A673 (cell line): ENCODE data around the gene RAB11FIP4.

ENCODE experiments used
- EZH2 ChIP-seq: fragments of 200-600 bp; sonication (generic); IDR thresholded peaks from 2 replicates; pipeline ENCODE4 v1.6.1; 2017; ENCODE audit warnings: borderline replicate concordance, low read depth, mild to moderate bottlenecking, mixed read lengths, antibody characterized with exemption, low read length; ENCODE audit not compliant: poor library complexity, severe bottlenecking
- TF ChIP-seq, protein P1 (sequence below): fragments of 300-800, 200-600 bp; sonication (generic); conservative IDR thresholded peaks from 2 replicates; pipeline ENCODE4 v1.5.1; 2017; ENCODE audit warnings: low read depth, mild to moderate bottlenecking, antibody characterized with exemption, low read length, moderate library complexity, mixed read lengths

DNA sequence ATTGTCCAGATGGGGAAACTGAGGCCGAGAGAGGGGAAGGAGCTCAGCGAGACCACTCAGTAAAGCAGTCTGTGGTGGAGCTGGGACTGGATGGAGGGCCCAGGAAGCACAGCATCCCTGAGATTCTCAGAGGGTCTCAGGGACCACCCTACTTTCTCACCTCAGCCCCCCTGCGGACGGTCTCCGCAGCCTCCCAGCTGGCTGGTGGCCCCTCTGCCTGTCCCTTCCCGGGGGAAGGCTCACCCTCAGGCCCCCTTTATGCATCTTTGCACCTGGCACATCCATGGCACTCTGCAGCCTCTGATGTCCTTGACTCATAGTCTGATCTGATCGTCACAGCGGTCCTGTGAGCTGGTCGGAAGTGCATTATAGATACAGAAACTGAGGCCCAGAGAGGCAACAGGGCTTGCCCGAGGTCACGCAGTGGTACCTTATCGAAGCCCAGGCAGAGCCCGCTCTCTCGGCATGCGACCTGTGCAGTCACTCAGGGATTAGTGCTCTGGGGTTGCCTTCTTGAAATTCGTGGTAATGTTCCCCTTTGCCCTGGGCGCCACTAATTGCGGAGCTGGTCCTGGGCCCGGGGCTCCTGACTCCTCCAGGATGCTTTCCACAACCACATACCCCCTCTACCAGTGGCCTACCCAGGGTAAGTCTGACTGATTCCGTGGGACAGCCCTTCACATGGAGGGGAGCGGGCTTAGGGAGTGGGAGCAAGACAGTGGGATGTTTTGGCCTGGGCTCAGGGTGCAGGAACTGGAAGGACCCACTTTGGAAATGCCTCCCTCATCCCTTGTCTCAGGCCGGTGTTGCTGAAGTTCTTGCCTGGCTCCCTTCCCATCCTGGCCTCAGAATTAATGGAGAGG, 24.4 kb downstream of the RAB11FIP4 start:
- TF ChIP-seq, protein P1, sequence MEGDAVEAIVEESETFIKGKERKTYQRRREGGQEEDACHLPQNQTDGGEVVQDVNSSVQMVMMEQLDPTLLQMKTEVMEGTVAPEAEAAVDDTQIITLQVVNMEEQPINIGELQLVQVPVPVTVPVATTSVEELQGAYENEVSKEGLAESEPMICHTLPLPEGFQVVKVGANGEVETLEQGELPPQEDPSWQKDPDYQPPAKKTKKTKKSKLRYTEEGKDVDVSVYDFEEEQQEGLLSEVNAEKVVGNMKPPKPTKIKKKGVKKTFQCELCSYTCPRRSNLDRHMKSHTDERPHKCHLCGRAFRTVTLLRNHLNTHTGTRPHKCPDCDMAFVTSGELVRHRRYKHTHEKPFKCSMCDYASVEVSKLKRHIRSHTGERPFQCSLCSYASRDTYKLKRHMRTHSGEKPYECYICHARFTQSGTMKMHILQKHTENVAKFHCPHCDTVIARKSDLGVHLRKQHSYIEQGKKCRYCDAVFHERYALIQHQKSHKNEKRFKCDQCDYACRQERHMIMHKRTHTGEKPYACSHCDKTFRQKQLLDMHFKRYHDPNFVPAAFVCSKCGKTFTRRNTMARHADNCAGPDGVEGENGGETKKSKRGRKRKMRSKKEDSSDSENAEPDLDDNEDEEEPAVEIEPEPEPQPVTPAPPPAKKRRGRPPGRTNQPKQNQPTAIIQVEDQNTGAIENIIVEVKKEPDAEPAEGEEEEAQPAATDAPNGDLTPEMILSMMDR, result no peak
- no peak for TF ChIP-seq EZH2
